GM12872 (cell line): ENCODE results near the gene TBC1D21.

Source experiments
- TF ChIP-seq, protein P1 (sequence below): IDR thresholded peaks from 3 replicates; pipeline ENCODE4 v1.5.1; 2011; ENCODE audit warnings: low read depth, mild to moderate bottlenecking, low read length, moderate library complexity; ENCODE audit not compliant: insufficient read depth

TBC1D21 gene

GRCh38 chr15:73862276-73862675, 11.1 kb upstream of the TBC1D21 start:
- TF ChIP-seq, protein P1, sequence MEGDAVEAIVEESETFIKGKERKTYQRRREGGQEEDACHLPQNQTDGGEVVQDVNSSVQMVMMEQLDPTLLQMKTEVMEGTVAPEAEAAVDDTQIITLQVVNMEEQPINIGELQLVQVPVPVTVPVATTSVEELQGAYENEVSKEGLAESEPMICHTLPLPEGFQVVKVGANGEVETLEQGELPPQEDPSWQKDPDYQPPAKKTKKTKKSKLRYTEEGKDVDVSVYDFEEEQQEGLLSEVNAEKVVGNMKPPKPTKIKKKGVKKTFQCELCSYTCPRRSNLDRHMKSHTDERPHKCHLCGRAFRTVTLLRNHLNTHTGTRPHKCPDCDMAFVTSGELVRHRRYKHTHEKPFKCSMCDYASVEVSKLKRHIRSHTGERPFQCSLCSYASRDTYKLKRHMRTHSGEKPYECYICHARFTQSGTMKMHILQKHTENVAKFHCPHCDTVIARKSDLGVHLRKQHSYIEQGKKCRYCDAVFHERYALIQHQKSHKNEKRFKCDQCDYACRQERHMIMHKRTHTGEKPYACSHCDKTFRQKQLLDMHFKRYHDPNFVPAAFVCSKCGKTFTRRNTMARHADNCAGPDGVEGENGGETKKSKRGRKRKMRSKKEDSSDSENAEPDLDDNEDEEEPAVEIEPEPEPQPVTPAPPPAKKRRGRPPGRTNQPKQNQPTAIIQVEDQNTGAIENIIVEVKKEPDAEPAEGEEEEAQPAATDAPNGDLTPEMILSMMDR, result no peak

DNA sequence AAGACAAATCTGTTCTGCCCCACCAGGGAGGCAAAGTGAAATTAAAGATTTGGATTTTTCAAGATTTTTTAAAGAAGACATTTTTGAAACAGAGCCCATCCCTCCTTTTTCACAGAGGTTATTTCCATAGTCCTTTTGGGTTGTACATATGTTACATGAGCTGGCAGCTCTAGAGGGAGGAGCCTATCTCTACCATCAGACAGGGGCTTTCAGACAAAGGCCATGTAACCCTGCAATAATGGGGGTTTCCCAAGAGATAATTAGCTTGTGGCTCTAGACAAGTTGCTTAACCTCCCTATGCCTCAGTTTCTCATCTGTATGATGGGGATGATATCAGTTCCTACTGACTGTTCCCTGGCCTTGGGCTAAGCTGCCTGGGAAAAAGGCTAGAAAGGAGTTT, 8.0 kb upstream of the TBC1D21 start:
- TF ChIP-seq, protein P1, result no peak

GRCh38 chr15:73865904-73866303, 7.5 kb upstream of the TBC1D21 start:
- TF ChIP-seq, protein P1, result no peak

GRCh38 chr15:73866481-73866880, 6.9 kb upstream of the TBC1D21 start:
- TF ChIP-seq, protein P1, result no peak

GRCh38 chr15:73866881-73867410, 6.4 kb upstream of the TBC1D21 start:
- TF ChIP-seq, protein P1, result peak; percentile 29; the same call in 1 of the 3 replicates

- TF ChIP-seq, protein P1, result no peak
Observed at GRCh38 chr15:73867426-73867825, 5.9 kb upstream of the TBC1D21 start.

DNA sequence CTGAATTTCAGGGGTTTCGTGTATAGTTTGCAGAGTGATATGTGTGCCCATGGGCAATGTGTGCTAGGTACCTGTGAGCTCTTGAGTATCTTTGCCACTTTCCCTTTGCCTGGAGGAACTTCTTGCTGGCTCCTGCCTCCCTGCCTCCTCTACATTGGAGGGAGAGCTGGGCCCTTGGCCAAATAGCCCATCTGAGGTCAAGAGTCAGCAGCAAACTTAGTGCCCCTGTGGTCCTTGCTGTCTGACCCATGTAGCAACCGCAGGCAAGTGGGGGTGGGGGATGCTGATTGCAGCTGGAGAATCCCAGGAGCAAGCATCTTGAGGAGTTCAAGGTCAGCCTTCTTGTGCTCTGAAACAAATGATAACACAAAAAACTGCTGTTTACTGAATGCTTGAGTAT, 5.4 kb upstream of the TBC1D21 start:
- TF ChIP-seq, protein P1, result no peak
